Inflammatory macrophage treated with lipopolysaccharide for 4 hours (primary cell): ENCODE data around the gene MPP7.
"Not testable (repeated sequence)": the region's sequence is repeated elsewhere in the genome, so short reads cannot be mapped to it uniquely, and the experiment has no call there.

Source experiments
- DNase-seq: peaks from one replicate; pipeline ENCODE4 v3.0.0-alpha.2; 2020

Gene MPP7

GRCh38 chr10:28302638-28303488, at the start of gene MPP7:
Gene MPP7 (minus strand): TSS chr10:28303064. CDS start chr10:28238604, 64,460 bp downstream.
- DNase-seq, result peak; percentile 99

- DNase-seq, result no peak
These were observed 47.0 kb upstream of the MPP7 start for GRCh38 chr10:28349892-28350291.

- DNase-seq, result peak; percentile 72
These were observed 41.4 kb upstream of the MPP7 start for GRCh38 chr10:28343987-28344895.

DNA sequence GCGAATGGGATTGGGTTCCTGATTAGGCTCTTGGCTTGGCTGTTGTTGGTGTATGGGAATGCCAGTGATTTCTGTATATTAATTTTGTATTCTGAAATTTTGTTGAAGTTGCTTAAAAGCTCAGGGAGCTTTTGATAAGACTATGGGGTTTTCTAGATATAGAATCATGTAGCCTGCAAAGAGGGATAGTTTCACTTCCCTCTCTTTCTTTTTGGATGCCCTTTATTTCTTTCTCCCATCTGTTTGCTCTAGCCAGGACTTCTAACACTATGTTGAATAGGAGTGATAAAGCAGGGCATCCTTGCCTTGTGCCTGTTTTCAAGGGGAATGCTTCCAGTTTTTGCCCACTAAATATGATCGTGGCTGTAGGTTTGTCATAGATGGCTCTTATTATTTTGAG, 40.4 kb upstream of the MPP7 start:
- no peak for DNase-seq

DNA sequence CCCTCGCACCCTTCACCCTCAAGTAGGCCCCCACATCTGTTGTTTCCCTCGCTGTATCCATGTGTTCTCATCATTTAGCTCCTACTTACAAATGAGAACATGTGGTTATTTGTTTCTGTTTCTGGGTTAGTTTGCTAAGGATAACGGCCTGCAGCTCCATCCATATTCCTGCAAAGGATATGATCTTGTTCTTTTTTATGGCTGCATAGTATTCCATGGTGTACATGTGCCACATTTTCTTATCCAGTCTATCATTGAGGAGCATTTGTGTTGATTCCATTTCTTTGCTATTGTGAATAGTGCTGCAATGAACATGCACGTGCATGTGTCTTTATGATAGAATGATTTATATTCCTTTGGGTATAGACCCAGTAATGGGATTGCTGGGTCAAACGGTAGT, 38.8 kb upstream of the MPP7 start:
- not testable (repeated sequence) for DNase-seq

- DNase-seq, result no peak
These were observed 29.9 kb upstream of the MPP7 start for GRCh38 chr10:28332726-28333125.

DNA sequence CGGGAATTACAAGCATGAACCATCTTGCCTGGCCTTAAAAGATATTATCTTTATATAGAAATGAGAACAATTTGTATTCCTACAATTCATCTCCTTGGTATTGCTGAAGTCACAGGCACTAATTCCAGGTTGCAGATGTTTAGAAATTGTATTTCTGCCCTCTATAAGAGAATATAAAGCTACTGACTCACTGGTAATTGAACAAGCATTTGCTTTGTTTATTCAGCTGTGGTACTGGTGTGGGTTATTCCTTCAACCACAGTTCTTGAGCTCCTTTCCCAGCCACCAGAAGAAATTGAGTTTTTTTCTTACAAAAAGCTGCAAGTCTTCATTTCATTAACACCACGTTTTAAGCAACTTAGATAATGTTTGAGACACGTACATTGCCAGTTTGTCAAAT, 29.0 kb upstream of the MPP7 start:
- no peak for DNase-seq

DNA sequence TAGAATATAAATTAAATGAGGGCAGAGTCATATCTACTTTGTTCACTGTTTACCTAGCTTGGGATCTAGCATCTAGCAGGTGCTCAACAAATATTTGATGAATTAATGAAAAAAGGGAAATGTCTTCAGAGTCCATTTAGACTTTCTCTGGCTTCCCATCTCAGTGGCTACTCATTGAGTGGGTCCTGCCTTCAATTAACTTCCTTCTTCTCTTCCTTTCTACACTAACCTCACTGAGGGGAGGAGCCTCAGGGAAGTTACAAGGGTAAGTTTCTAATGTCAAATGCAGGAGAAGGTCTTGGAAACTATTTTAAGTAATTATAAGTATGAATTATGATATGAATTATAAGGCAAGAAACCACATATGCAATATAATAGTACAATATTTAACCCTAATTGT, 28.2 kb upstream of the MPP7 start:
- peak; percentile 43 for DNase-seq

DNA sequence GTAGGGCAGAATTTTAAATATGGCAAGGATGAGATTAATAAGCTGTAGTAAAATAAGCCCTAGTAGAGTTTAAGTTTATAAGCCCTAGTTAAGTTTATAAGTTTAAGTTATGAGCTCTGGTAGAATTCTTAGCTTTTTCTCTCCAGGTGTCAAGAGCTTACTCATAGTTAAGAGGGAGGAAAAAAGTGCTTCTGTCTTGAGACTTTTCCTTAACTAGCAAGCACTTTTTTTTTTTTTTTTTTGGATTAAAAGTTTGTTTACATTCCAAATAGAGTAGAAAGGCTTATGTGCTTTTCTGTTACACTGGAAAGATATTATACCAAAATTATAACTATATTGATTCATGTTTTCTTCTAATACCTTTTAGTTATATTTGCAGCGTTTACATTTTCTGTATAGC, 25.5 kb upstream of the MPP7 start:
- DNase-seq, result no peak

DNA sequence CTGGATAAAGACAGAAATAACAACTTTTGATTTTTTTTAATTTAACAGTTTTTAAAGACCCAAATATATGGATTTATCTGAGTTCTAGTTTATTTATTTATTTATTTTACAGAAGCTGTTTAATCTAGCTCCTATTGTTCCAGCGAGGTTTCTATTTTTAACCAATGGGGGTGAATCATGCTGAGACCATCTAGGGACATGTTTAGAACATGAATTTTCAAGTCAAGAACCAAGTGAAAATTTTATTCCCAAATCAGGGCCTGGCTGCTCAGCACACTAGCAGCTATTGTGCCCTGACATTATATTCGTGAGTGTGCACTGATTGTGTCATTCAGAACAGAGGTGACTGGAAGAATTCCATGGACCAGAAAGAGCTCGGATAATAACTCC, 24.6 kb upstream of the MPP7 start:
- DNase-seq, result no peak

DNA sequence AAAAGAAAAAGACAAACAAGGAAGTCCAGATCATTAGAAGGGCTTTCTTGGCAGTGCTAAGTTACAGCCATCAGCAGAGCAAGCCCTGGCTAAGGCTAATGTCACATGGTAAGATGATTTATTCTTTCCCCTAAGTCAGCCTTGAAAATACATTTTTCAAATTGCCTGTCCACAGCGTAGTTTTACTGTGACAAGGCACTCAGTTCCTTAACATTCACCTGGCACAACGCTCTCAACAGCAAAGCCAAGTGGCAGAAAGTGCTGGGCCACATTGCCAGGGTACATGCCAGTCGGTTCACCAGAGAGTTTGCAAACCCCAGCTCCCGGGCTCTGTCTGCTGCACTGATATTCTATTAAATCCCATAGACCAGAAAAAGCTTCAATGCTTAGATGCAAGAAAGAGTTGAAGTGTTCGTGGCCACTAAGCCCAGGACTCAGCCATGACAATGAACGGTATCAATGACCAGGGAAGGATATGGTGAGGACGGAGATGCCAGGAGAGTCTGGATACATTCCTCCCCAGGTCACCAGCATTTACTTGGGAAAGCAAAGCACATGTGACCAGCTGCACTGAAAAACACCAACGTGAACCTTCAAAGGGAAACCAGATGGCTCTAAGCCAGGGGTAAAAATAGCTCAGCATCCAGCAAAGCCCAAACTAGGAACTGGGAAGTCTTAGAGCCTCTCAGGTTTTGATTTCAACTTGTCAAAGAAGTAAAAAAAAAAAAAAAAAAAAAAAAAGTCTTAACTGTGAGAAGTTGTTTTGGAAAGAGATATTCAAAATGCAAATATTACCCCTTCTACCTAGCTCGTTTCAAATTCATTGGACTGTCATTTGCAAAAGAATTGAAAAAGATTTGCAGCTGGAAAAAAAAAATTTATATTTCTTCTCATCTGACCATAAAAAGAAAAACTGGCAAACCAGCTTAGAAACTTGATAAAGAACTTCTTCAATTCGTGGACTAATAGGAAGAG, 23.9 kb upstream of the MPP7 start:
- no peak for DNase-seq

DNA sequence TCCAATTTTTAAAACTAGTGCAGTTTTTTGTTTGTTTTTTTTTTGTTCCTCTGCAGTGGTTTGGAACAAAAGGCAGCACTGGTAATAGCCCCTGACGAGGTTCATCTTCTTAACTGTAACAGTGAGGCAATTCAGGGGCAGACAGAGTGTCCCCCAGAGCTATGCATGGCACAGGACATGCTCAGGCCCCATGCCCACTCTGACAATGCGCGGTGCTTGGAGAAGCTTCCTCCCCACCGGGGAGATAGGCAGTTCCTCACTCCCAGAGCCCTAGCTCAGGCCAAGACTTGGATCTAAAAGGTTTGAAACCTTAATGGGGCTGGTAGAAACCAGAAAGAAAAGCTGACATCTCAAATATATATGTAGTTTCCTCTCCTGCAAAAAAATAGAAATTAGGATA, 17.9 kb upstream of the MPP7 start:
- no peak for DNase-seq

GRCh38 chr10:28320090-28320489, 17.2 kb upstream of the MPP7 start:
- no peak for DNase-seq

GRCh38 chr10:28319061-28319460, 16.2 kb upstream of the MPP7 start:
- DNase-seq, result peak; percentile 49

DNA sequence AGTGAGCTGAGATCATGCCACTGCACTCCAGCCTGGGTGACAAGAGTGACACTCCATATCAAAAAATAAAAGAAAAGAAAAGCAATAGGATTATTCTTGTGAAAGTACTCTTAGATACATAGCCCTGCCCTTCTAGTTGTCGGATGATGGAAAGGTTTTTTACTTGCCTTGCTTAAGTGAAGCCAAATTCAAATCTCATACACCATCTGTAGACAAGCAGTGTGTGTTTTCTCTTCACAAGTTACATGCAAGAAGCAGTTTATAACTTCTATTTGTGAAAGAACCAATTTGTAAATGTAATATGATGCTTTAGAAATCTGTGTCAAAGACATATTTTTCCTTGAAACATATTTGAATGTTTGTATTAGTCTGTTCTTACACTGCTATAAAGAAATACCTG, 15.8 kb upstream of the MPP7 start:
- no peak for DNase-seq

DNA sequence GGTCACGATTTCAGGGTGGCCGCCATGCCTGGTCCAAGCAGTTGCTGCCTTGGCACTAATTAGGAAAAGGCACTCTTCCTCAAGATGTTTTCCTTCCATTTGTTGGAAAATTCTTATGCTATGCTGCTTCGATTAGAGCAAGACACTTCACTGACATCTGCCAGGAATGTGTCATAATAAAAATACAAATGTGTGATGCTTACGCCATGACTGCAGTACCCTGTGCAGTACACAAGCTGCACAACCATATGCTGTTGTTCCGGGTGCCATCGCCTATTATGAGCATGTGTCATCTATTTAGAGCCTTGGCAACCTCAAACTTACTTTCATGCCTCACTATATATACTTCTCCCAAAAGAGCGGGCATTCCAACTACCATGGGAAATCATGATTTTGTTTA, 14.9 kb upstream of the MPP7 start:
- DNase-seq, result no peak

- DNase-seq, result peak; percentile 48
These were observed 13.8 kb upstream of the MPP7 start for GRCh38 chr10:28316696-28317095.

DNA sequence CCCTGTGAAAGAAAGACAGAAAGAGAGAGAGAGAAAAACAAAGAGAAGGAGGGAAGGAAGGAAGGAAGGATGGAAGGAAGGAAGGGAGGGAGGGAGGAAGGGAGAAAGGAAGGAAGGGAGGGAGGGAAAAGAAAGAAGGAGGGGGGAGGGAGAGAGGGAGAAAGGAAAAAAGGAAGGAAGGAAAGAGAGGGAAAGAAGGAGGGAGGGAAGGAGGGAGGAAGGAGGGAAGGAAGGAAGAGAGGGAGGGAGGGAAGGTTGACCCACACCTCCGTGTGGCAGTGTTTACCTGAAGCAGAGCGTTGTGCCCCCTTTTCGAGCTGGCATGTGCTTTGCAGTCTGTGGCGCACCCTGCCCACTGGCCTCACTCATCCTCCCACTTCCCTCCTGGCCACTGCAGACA, 12.3 kb upstream of the MPP7 start:
- DNase-seq, result no peak

GRCh38 chr10:28314211-28314610, 11.3 kb upstream of the MPP7 start:
- no peak for DNase-seq

GRCh38 chr10:28312572-28312971, 9.7 kb upstream of the MPP7 start:
- no peak for DNase-seq

DNA sequence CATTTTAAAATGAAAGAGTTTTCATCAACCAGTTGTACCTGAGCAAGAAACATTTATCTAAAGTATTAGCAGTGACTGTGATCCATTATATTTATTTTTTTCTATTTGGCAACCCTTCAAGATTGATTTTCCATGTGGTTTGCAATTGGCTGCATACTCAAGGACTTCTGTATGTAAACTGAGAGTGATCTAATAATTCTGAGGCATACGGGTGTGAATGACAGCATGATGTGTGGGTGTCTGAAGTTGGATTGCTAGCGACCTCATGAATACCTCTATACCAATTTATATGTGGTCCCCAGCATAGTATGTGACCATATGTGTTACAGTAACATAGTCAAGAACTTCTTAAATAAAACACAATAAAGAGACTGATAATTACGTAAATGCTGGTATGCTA, 8.2 kb upstream of the MPP7 start:
- no peak for DNase-seq

- DNase-seq, result no peak
These were observed 4.4 kb upstream of the MPP7 start for GRCh38 chr10:28307267-28307666.

- DNase-seq, result peak; percentile 83
These were observed 2.7 kb upstream of the MPP7 start for GRCh38 chr10:28305553-28305952.
